GM18951 (cell line): ENCODE data around the gene ATRN.
"Not testable (repeated sequence)": the region's sequence is repeated elsewhere in the genome, so short reads cannot be mapped to it uniquely, and the experiment has no call there.

ENCODE experiments used
- POLR2A ChIP-seq: IDR thresholded peaks from 4 replicates; pipeline ENCODE4 v1.6.1; 2011; ENCODE audit warnings: mild to moderate bottlenecking; ENCODE audit not compliant: insufficient read length, insufficient read depth; ENCODE audit errors: extremely low read depth
- in situ Hi-C: fragments of 300-500 bp; cut with MboI; formaldehyde crosslinking; loops from one replicate; pipeline ENCODE4 v1.12.0; 2022; ENCODE audit warnings: low sequenced_read_pairs, mixed read lengths, inconsistent platforms; ENCODE audit not compliant: unreplicated experiment

The ATRN gene

GRCh38 chr20:3514012-3514642 is 43.3 kb downstream of the ATRN start:
- TF ChIP-seq POLR2A = no peak
- in situ Hi-C loops = no loop called here

- in situ Hi-C loops = no loop called here
- TF ChIP-seq POLR2A = no peak
Measured at GRCh38 chr20:3515379-3516170, 44.8 kb downstream of the ATRN start.

- TF ChIP-seq POLR2A = no peak
- in situ Hi-C loops = no loop called here
Measured at GRCh38 chr20:3521852-3522740, 51.3 kb downstream of the ATRN start.

- in situ Hi-C loops = not testable (repeated sequence)
Measured at GRCh38 chr20:3524696-3525095, 53.9 kb downstream of the ATRN start.

GRCh38 chr20:3532089-3532615 is 61.3 kb downstream of the ATRN start:
- in situ Hi-C loops = no loop called here
- TF ChIP-seq POLR2A = no peak

- in situ Hi-C loops = not testable (repeated sequence)
Measured at GRCh38 chr20:3537733-3538132, 66.9 kb downstream of the ATRN start.

GRCh38 chr20:3539311-3540107 is 68.7 kb downstream of the ATRN start:
- no peak for TF ChIP-seq POLR2A
- in situ Hi-C loops = no loop called here

GRCh38 chr20:3541887-3542721 is 71.3 kb downstream of the ATRN start:
- TF ChIP-seq POLR2A = no peak
- in situ Hi-C loops = no loop called here

GRCh38 chr20:3543901-3544507 is 73.2 kb downstream of the ATRN start:
- in situ Hi-C loops = no loop called here
- no peak for TF ChIP-seq POLR2A

GRCh38 chr20:3545401-3545925 is 74.6 kb downstream of the ATRN start:
- in situ Hi-C loops = no loop called here
- TF ChIP-seq POLR2A = no peak

GRCh38 chr20:3547906-3548305 is 77.1 kb downstream of the ATRN start:
- in situ Hi-C loops = no loop called here
- no peak for TF ChIP-seq POLR2A

GRCh38 chr20:3550837-3551236 is 80.0 kb downstream of the ATRN start:
- in situ Hi-C loops = no loop called here
- TF ChIP-seq POLR2A = no peak
